Superior temporal gyrus (tissue), 1 donor: ENCODE data around the gene BICDL1.

Experiments
- DNase-seq: peaks from one replicate; pipeline ENCODE4 v3.0.0-alpha.2; 2016; ENCODE audit errors: extremely low spot score

The BICDL1 gene

GRCh38 chr12:120130011-120130410 lies 141.0 kb downstream of the BICDL1 start:
- no peak for DNase-seq

GRCh38 chr12:120131116-120131515 lies 142.1 kb downstream of the BICDL1 start:
- DNase-seq, result no peak

DNA sequence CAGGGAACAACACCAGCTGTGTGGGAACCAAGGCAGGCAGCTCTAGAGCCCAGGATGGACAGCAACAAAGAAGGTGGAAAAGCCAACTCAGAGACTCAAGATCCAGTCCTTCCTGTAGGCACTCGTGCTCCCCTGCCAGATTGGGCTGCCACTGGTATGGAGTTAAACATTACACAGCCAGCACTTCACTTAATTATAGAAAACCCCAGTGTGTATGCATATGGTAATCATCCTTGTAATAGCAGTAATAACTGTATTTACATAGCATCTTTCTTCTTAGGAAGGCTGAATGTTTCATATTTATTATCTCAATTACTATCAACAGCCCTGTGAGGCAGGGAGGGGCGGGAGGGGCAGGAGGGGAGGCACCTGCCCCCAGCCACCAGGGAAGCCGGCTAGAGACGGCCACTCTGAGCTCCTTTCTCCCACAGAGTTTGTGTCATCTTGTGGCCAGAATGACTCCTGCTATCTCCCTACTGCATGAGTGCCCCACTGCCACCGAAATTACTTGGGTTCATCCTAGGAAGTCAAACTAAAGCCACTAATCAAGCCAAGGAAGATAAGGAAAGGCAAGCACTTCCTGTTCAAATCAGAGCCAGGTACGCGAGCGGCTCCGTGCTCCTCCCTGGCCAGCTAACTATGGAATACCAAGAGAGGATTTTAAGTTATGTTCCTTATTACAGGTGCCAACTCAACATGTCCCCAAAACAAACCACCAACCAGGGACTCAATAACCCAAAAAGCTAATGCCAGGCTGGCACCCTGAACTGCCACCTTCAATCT lies 143.2 kb downstream of the BICDL1 start:
- DNase-seq, result no peak

DNA sequence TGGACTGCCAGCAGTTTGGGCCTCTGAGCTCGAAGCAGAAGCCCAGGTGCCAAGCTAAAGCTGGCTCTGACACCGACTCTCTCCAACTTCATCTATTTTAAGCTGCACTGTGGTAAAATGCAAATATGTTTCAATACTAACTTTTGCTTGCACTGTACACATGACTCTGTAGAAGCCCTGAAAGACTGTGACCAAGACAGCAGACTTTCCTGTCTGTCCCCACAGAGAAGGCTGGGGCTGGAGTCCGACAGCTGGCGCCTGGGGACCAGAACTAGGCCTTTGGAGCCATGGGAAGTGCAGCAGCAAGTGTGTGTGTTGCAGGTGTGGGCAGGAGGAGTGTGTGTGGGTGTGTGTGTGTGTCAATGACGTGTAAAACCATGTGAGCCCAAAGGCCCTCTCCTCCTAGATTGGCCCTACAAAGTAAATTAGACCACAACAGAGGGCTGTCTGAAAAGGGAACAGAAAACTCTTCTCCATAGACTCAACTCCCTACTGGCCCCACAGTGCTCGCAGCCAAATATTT lies 143.9 kb downstream of the BICDL1 start:
- no peak for DNase-seq

- no peak for DNase-seq
Observed at GRCh38 chr12:120134307-120134980, 145.4 kb downstream of the BICDL1 start.

DNA sequence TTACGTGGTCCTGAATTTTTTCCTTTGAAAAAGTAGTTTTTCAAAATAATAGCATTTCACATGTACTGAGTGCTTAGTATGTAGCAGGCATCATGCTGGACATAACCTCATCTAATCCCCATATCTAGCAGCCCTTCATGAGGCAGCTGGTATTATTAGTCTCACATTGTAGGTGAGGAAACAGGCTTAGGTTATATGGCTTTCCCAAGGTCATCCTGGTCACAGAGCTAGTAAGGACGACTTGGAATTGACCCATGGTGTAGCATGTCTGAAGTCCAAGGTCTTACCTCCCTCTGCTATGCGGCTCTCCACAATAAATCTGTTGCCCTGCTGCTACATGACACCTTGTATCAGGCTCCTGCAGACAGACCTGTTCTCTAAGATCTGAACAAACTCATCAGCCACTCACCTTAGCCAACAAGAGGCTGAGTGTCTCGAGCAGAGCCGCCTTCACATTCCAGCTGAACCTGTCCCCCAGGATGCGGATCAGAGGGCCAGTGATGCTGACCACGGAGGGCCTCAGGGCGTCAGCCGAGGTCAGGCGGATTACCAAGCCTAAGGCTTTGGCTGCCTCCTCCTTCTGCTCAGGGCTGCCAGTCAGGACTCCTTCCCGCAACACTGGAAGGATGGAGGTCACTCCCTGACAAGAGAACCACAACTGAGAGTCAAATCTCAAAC lies 147.2 kb downstream of the BICDL1 start:
- DNase-seq, result no peak

- no peak for DNase-seq
Observed at GRCh38 chr12:120137833-120138232, 148.8 kb downstream of the BICDL1 start.

- DNase-seq, result no peak
Observed at GRCh38 chr12:120138366-120138765, 149.3 kb downstream of the BICDL1 start.

DNA sequence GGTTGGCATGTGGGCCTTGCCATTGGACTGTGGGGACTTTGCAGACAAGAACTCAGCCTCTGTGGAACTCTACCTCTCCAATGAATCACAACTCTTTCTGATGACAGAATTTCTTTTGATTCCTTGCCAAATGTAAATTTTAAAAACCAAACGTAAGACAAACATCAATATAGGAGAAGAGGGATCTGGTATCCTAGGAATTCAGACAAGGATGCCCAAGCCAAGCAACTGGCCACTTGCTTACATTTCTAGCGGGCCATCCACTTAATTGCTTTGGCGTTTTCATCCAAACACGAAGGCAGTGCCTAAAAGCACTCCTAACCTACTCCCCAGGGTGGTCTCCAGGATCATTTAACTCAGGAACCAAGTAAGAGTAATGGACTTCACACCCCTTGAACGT lies 150.9 kb downstream of the BICDL1 start:
- DNase-seq, result no peak

GRCh38 chr12:120140603-120141002 lies 151.6 kb downstream of the BICDL1 start:
- DNase-seq, result no peak

GRCh38 chr12:120141336-120141735 lies 152.3 kb downstream of the BICDL1 start:
- DNase-seq, result no peak

- DNase-seq, result no peak
Observed at GRCh38 chr12:120142231-120142877, 153.3 kb downstream of the BICDL1 start.
